Stimulated activated CD4-positive, alpha-beta T cell treated with anti-CD3 and anti-CD28 coated beads, Interleukin-12 subunit alpha, Interleukin-12 subunit beta, amount 100 ng/mL, for 24 hours (primary cell): Measurements from ENCODE around the gene TYSND1.
"Not testable (repeated sequence)": the region's sequence is repeated elsewhere in the genome, so short reads cannot be mapped to it uniquely, and the experiment has no call there.

Experiments
- DNase-seq, 2 experiments: peaks; one replicate each; pipeline ENCODE4 v3.0.0-alpha.2; 2020; ENCODE audit warnings: low read depth in 2 of 2

TYSND1 gene

GRCh38 chr10:70132098-70133029 is 14.1 kb downstream of the TYSND1 start, which contains the start of gene AIFM2:
Gene AIFM2 (minus strand): TSS chr10:70132825. CDS start chr10:70124084, 8,741 bp downstream.
- DNase-seq, result peak in 1 of 2 experiments; percentile 27

GRCh38 chr10:70131560-70131937 is 15.0 kb downstream of the TYSND1 start:
- DNase-seq, result no peak

- no peak for DNase-seq
Observed at GRCh38 chr10:70130878-70131559, 15.5 kb downstream of the TYSND1 start.

GRCh38 chr10:70126700-70127395 is 19.7 kb downstream of the TYSND1 start:
- no peak for DNase-seq

GRCh38 chr10:70125918-70126552 is 20.5 kb downstream of the TYSND1 start:
- no peak for DNase-seq

- no peak for DNase-seq
Observed at GRCh38 chr10:70124918-70125317, 21.6 kb downstream of the TYSND1 start.

- DNase-seq, result no peak
Observed at GRCh38 chr10:70124415-70124814, 22.1 kb downstream of the TYSND1 start.

- DNase-seq, result no peak
Observed at GRCh38 chr10:70123817-70124216, 22.7 kb downstream of the TYSND1 start.

- not testable (repeated sequence) for DNase-seq
Observed at GRCh38 chr10:70123166-70123565, 23.3 kb downstream of the TYSND1 start.

- DNase-seq, result no peak
Observed at GRCh38 chr10:70122742-70123141, 23.8 kb downstream of the TYSND1 start.

GRCh38 chr10:70121281-70121949 is 25.1 kb downstream of the TYSND1 start:
- no peak for DNase-seq

- no peak for DNase-seq
Observed at GRCh38 chr10:70120417-70120816, 26.1 kb downstream of the TYSND1 start.

- DNase-seq, result no peak
Observed at GRCh38 chr10:70119623-70120022, 26.9 kb downstream of the TYSND1 start.

- no peak for DNase-seq
Observed at GRCh38 chr10:70119197-70119596, 27.3 kb downstream of the TYSND1 start.

GRCh38 chr10:70118196-70118595 is 28.3 kb downstream of the TYSND1 start:
- no peak for DNase-seq

- DNase-seq, result no peak
Observed at GRCh38 chr10:70117646-70118045, 28.9 kb downstream of the TYSND1 start.

- DNase-seq, result peak; percentile 27 to 50
Observed at GRCh38 chr10:70115948-70116682, 30.4 kb downstream of the TYSND1 start.

GRCh38 chr10:70114902-70115301 is 31.6 kb downstream of the TYSND1 start:
- DNase-seq, result no peak

GRCh38 chr10:70112071-70112470 is 34.4 kb downstream of the TYSND1 start:
- no peak for DNase-seq

- no peak for DNase-seq
Observed at GRCh38 chr10:70111496-70111895, 35.0 kb downstream of the TYSND1 start.
